HG02798 (cell line): Measurements from ENCODE around the gene CNOT4.

Experiments used
- ATAC-seq: cut with Tn5 transposase; IDR thresholded peaks from one replicate; pipeline ENCODE4 v1.9.1; 2021; ENCODE audit warnings: mild to moderate bottlenecking; ENCODE audit not compliant: unreplicated experiment, poor library complexity

Gene CNOT4

GRCh38 chr7:135409845-135410542 is 99.9 kb downstream of the CNOT4 start:
- no peak for ATAC-seq

GRCh38 chr7:135407884-135408283 is 102.0 kb downstream of the CNOT4 start:
- no peak for ATAC-seq

GRCh38 chr7:135406918-135407317 is 103.0 kb downstream of the CNOT4 start:
- ATAC-seq = no peak

- no peak for ATAC-seq
Observed at GRCh38 chr7:135405969-135406368, 103.9 kb downstream of the CNOT4 start.

GRCh38 chr7:135403302-135403701 is 106.6 kb downstream of the CNOT4 start:
- ATAC-seq = no peak

- ATAC-seq = no peak
Observed at GRCh38 chr7:135397689-135398088, 112.2 kb downstream of the CNOT4 start.

- no peak for ATAC-seq
Observed at GRCh38 chr7:135392701-135393100, 117.2 kb downstream of the CNOT4 start.

- no peak for ATAC-seq
Observed at GRCh38 chr7:135391514-135391913, 118.4 kb downstream of the CNOT4 start.

- ATAC-seq = no peak
Observed at GRCh38 chr7:135390829-135391228, 119.1 kb downstream of the CNOT4 start.

GRCh38 chr7:135389971-135390370 is 119.9 kb downstream of the CNOT4 start:
- ATAC-seq = no peak

GRCh38 chr7:135388616-135389015 is 121.3 kb downstream of the CNOT4 start:
- no peak for ATAC-seq

- ATAC-seq = no peak
Observed at GRCh38 chr7:135386776-135387175, 123.1 kb downstream of the CNOT4 start.

GRCh38 chr7:135386181-135386580 is 123.7 kb downstream of the CNOT4 start:
- no peak for ATAC-seq

GRCh38 chr7:135385209-135385608 is 124.7 kb downstream of the CNOT4 start:
- ATAC-seq = no peak

- ATAC-seq = no peak
Observed at GRCh38 chr7:135383525-135384175, 126.3 kb downstream of the CNOT4 start.

GRCh38 chr7:135382173-135382572 is 127.7 kb downstream of the CNOT4 start:
- ATAC-seq = no peak

- no peak for ATAC-seq
Observed at GRCh38 chr7:135381369-135381768, 128.5 kb downstream of the CNOT4 start.

- no peak for ATAC-seq
Observed at GRCh38 chr7:135380351-135380750, 129.6 kb downstream of the CNOT4 start.

GRCh38 chr7:135377171-135377570 is 132.7 kb downstream of the CNOT4 start:
- ATAC-seq = no peak

GRCh38 chr7:135375908-135376699 is 133.8 kb downstream of the CNOT4 start:
- ATAC-seq = no peak

GRCh38 chr7:135374736-135375135 is 135.2 kb downstream of the CNOT4 start:
- ATAC-seq = no peak
